ENCODE results near the gene MBP. TPM values are rescaled to one million over a fixed set of nuclear protein-coding genes. Genes with fewer than 3 reads are reported as not detected.

The MBP gene
- total RNA-seq, 2 experiments from 2014 or later, result 47.0 to 65.7 TPM

DNA sequence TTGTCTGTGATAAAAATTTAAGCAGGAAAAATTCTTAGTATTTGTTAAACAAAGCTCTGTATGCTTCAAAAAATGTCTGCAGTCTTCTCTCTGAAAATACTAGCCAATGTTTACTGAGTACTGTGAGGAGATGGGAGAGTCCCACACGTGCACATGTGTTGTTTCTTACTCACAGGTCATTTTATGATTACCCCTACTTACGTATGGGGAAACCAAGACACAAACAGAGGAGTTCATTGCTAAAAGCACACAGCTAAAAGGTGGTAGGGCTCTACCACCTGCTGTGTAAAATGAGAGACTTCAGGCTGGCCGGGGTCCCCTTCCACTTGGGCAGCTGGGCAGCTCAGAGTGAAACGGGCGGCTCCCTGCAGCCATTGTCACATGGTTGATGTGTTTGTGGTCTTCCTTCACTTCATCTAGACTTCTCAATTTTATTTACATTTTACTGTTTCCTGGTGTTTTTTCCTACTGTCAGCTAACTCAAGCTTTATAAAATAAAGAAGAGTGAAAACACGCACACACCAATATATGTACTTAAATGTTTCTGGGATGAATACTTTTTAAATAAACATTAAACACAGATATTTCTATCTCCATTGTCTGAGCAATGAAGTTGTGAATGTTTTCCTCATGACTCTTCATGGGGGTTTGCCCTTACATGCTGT, 71.2 kb downstream of the MBP start:
- H3K27ac Mint-ChIP-seq, result peak overlapping the region; percentile 98
- ATAC-seq (no peak), DNase-seq (no peak)
- H3K9me3 Mint-ChIP-seq (ENCODE audit: low read depth), result no peaks in the 10 kb centered on the region
- no peaks in the 10 kb centered on the region for H3K27me3 Mint-ChIP-seq
- H3K4me1 Mint-ChIP-seq, result peaks cover 83% of the 10 kb centered on the region
- intact Hi-C loops (cut with DNase I, micrococcal nuclease), result loop anchor here (5.0 to 10.0 kb wide), 3 partner anchors 684 to 1854 kb away; partner anchors contain the start of gene PTGR3 (in 1 of the 2)
- ChIA-PET POLR2A (interaction anchor here (0.7 kb wide), 1 partner anchor 41 kb away, joined by 3 read pairs; no protein-coding TSS in a partner anchor), CTCF (interaction anchor here (0.8 to 3.4 kb wide), 6 partner anchors 11 to 258 kb away, joined by 3 to 17 read pairs (median 6); no protein-coding TSS in a partner anchor)
- peaks cover 60% of the 10 kb centered on the region for H3K36me3 Mint-ChIP-seq (ENCODE audit: low read depth)
- no peak overlapping the region for H3K4me3 Mint-ChIP-seq

- H3K4me3 Mint-ChIP-seq, result no peak overlapping the region
- ChIA-PET POLR2A (no interaction called here), CTCF (interaction anchor here (0.6 to 3.4 kb wide), 3 partner anchors 10 to 58 kb away, joined by 3 to 17 read pairs (median 16); no protein-coding TSS in a partner anchor)
- peaks cover 47% of the 10 kb centered on the region for H3K36me3 Mint-ChIP-seq (ENCODE audit: low read depth)
- peak overlapping the region; percentile 16 for H3K27ac Mint-ChIP-seq
- intact Hi-C loops (cut with DNase I, micrococcal nuclease), result loop anchor here (5.0 to 10.0 kb wide), 3 partner anchors 683 to 1853 kb away; partner anchors contain the start of gene PTGR3 (in 1 of the 2)
- no peaks in the 10 kb centered on the region for H3K27me3 Mint-ChIP-seq
- DNase-seq (no peak), ATAC-seq (no peak)
- peaks cover 83% of the 10 kb centered on the region for H3K4me1 Mint-ChIP-seq
- H3K9me3 Mint-ChIP-seq (ENCODE audit: low read depth), result no peaks in the 10 kb centered on the region
These were observed 72.4 kb downstream of the MBP start for GRCh38 chr18:77060151-77060550.

DNA sequence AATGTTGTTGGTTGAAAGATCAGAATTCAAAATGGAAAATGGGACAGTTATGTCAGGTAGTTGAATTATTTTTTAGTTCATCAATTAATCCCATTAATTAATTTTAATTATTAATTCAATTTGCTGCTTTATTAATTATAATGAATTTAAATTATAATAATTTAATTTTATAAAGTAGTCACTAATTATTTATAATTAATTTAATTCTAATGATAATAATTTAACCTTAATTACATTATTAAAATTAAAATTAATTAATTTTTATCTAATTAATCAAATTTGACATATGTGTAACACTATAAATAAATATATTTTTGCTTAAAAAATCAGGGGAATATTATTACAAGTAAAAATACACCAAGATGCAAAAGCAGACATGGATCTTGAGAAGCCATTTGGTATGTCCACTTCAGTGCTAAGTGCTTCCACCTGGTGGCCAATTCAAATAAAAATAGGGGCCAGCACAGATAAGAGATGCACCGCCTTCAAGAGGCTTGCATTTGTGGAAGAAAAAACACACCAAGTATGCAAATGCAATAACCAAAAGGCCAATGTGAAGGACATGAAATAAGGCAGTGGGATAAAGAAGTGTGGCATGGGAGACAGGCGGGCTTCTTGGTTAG, 73.2 kb downstream of the MBP start:
- H3K27ac Mint-ChIP-seq, result peak overlapping the region; percentile 16
- H3K4me1 Mint-ChIP-seq, result peaks cover 83% of the 10 kb centered on the region
- no peaks in the 10 kb centered on the region for H3K9me3 Mint-ChIP-seq (ENCODE audit: low read depth)
- intact Hi-C loops (cut with DNase I, micrococcal nuclease), result loop anchor here in 1 of 2 experiments (5.0 kb wide), 2 partner anchors 182 to 257 kb away; no protein-coding TSS in a partner anchor
- no peaks in the 10 kb centered on the region for H3K27me3 Mint-ChIP-seq
- ATAC-seq (no peak), DNase-seq (peak; percentile 61)
- H3K36me3 Mint-ChIP-seq (ENCODE audit: low read depth), result peaks cover 41% of the 10 kb centered on the region
- no peak overlapping the region for H3K4me3 Mint-ChIP-seq
- CTCF ChIA-PET, result interaction anchor here (0.7 to 6.2 kb wide), 4 partner anchors 10 to 82 kb away, joined by 3 to 42 read pairs (median 4); no protein-coding TSS in a partner anchor
- POLR2A ChIA-PET, result no interaction called here

DNA sequence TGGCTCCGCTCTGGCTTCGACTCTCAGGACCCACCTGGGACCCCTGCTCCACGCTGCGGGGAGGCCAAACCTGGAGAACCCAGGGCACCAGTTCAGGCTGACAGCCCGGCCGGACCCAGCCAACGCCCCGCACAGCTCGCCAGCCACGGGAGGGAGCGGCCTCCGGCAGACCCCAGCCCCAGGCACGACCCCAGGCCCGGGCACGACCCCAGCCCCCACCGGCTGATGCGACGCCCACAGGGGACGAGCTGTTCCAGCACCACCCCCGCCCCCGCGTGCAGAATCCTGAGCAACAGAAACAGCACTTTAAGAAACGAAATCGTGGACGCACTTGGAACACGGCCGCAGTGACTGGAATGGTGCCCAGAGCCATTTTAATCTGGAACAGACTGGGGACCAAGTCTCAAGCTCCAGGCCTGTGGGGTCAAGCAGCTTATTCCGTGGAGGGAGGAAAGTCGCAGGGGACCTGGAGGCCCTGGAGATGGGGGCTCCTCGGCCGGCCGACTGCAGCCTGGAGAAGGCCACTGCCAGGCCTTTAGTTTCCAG, 74.2 kb downstream of the MBP start:
- POLR2A ChIA-PET, result no interaction called here
- DNase-seq (no peak), ATAC-seq (no peak)
- no peak overlapping the region for H3K4me3 Mint-ChIP-seq
- intact Hi-C loops (cut with DNase I, micrococcal nuclease), result loop anchor here in 1 of 2 experiments (5.0 kb wide), 2 partner anchors 181 to 256 kb away; no protein-coding TSS in a partner anchor
- H3K27ac Mint-ChIP-seq, result no peak overlapping the region
- H3K36me3 Mint-ChIP-seq (ENCODE audit: low read depth), result peaks cover 36% of the 10 kb centered on the region
- peaks cover 83% of the 10 kb centered on the region for H3K4me1 Mint-ChIP-seq
- CTCF ChIA-PET, result interaction anchor here (0.5 to 6.2 kb wide), 5 partner anchors 11 to 135 kb away, joined by 3 to 42 read pairs (median 3); no protein-coding TSS in a partner anchor
- no peaks in the 10 kb centered on the region for H3K27me3 Mint-ChIP-seq
- no peaks in the 10 kb centered on the region for H3K9me3 Mint-ChIP-seq (ENCODE audit: low read depth)

DNA sequence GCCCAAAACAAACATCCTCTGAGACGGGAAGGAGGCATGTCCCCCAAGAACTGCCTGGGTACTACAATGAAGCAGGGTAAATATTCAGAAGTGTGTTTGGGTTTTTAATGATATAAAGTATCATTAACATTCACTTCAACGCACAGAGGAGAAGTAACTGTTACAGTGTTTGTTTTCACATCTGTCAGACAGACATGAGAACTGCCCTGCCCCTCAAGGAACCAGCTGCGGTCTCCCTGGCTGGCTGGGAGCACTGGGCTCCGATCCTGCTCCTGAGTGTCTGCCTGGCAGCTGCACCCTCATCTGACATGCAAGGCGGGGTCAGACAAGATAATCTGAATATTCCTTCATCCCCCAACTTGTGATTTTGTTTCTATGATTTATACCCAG, 75.6 kb downstream of the MBP start:
- peaks cover 78% of the 10 kb centered on the region for H3K4me1 Mint-ChIP-seq
- intact Hi-C loops (cut with DNase I, micrococcal nuclease), result loop anchor here in 1 of 2 experiments (5.0 kb wide), 2 partner anchors 180 to 255 kb away; no protein-coding TSS in a partner anchor
- peaks cover 24% of the 10 kb centered on the region for H3K36me3 Mint-ChIP-seq (ENCODE audit: low read depth)
- ChIA-PET CTCF (interaction anchor here (0.6 to 6.2 kb wide), 8 partner anchors 12 to 135 kb away, joined by 3 to 42 read pairs (median 5); no protein-coding TSS in a partner anchor), POLR2A (no interaction called here)
- DNase-seq, result no peak
- no peaks in the 10 kb centered on the region for H3K9me3 Mint-ChIP-seq (ENCODE audit: low read depth)
- no peak for ATAC-seq
- no peak overlapping the region for H3K4me3 Mint-ChIP-seq
- H3K27me3 Mint-ChIP-seq, result no peaks in the 10 kb centered on the region
- H3K27ac Mint-ChIP-seq, result peak overlapping the region; percentile 100

DNA sequence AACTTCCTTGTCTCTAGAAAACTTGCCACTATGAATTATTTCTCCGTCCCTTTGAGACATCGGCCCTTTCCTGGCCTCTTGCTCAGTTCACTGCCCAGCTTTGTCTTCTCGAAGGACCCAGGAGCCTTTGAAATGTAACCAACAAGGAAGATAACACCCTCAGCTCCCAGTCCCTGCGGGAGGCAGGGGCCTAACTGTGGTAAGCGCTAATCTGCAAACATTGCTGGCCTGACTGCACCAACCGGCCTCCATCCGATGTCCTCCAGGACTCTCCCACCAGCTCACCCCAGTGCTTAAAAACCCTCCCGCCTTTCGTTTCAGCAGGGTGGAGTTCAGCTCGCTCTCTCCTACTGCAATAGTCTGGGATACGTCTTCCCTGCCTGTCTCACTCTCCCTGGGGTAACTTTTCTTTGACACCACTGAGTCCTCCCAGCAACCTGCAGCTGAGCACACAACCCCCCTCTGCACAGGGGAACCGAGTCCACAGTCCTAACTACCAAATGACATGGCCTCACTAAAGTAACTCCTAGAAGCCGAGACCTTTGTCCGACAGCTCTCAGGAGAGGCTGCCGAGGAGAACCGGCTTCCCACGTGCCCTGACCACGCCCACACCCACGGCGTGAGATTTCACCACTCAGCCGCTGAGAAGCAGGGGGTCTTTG, 76.1 kb downstream of the MBP start:
- Mint-ChIP-seq H3K27me3 (no peaks in the 10 kb centered on the region), H3K9me3 (ENCODE audit: low read depth) (no peaks in the 10 kb centered on the region), H3K36me3 (ENCODE audit: low read depth) (peaks cover 21% of the 10 kb centered on the region), H3K4me3 (peak overlapping the region; percentile 69), H3K27ac (peak overlapping the region; percentile 100), H3K4me1 (peaks cover 75% of the 10 kb centered on the region)
- POLR2A ChIA-PET, result interaction anchor here (0.7 kb wide), 1 partner anchor 14 kb away, joined by 3 read pairs; no protein-coding TSS in a partner anchor
- ATAC-seq, result no peak
- intact Hi-C loops (cut with DNase I, micrococcal nuclease), result loop anchor here in 1 of 2 experiments (5.0 kb wide), 2 partner anchors 179 to 254 kb away; no protein-coding TSS in a partner anchor
- no peak for DNase-seq
- CTCF ChIA-PET, result interaction anchor here (0.6 to 6.2 kb wide), 9 partner anchors 13 to 594 kb away, joined by 3 to 42 read pairs (median 6); no protein-coding TSS in a partner anchor

DNA sequence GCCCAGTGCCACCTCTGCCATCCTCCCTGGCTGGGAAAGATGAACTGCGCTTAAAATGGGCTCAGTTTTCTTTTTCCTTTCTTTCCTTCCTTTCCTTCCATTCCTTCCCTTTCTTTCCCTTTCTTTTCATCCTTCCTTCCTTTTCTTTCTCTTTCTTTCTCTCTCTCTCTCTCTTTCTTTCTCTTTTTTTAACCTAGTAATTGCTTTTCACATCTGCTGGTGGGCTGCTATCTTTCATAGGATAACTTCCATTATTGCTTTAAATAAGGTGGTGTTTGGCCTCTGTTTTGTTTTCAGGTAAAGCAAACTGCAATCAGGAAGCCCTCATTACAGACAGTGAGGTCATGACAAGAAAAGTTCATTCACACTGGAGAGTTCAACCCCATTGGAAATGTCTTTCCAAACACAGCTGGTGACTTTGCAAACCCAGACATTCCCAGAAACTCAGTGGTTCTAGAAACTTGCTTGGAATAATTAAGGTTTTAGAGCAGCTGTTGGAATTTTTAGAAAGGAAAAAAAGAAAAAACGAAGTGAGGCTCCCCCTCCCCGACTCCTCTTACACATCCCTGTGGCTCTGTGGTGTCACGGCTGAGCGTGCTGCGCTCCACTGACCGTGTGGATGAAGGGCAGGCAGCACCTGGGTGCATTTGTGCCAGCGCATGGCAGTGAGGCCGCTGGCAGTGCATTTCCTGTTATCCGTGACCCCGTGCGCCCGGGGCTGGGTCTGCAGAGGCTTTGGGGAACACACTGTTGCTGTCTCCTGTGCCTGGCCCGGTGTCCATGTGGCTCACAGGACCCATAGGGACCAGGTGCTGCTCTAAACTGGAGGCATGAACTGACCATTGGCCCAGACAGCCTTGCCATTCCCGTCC, 76.9 kb downstream of the MBP start:
- intact Hi-C loops (cut with DNase I, micrococcal nuclease), result loop anchor here (1.0 to 5.0 kb wide), 7 partner anchors 12 to 253 kb away; no protein-coding TSS in a partner anchor
- no peaks in the 10 kb centered on the region for H3K9me3 Mint-ChIP-seq (ENCODE audit: low read depth)
- peak overlapping the region; percentile 69 for H3K4me3 Mint-ChIP-seq
- DNase-seq (peak; percentile 45), ATAC-seq (no peak)
- H3K27ac Mint-ChIP-seq, result peak overlapping the region; percentile 100
- peaks cover 15% of the 10 kb centered on the region for H3K36me3 Mint-ChIP-seq (ENCODE audit: low read depth)
- H3K4me1 Mint-ChIP-seq, result peaks cover 70% of the 10 kb centered on the region
- ChIA-PET CTCF (interaction anchor here (0.7 to 6.2 kb wide), 14 partner anchors 8 to 595 kb away, joined by 3 to 42 read pairs (median 4); no protein-coding TSS in a partner anchor), POLR2A (interaction anchor here (0.5 to 3.3 kb wide), 6 partner anchors 8 to 151 kb away, joined by 3 to 20 read pairs (median 6); no protein-coding TSS in a partner anchor)
- no peaks in the 10 kb centered on the region for H3K27me3 Mint-ChIP-seq

GRCh38 chr18:77054606-77055428, 77.8 kb downstream of the MBP start:
- Mint-ChIP-seq H3K36me3 (ENCODE audit: low read depth) (peaks cover 15% of the 10 kb centered on the region), H3K4me3 (peak overlapping the region; percentile 69), H3K9me3 (ENCODE audit: low read depth) (no peaks in the 10 kb centered on the region), H3K27ac (peak overlapping the region; percentile 100), H3K4me1 (peaks cover 69% of the 10 kb centered on the region), H3K27me3 (no peaks in the 10 kb centered on the region)
- POLR2A ChIA-PET, result interaction anchor here (0.5 to 3.3 kb wide), 8 partner anchors 9 to 152 kb away, joined by 3 to 20 read pairs (median 5); no protein-coding TSS in a partner anchor
- ATAC-seq (peak; percentile 82), DNase-seq (peak; percentile 90)
- CTCF ChIA-PET, result interaction anchor here (0.6 to 6.2 kb wide), 13 partner anchors 9 to 174 kb away, joined by 3 to 42 read pairs (median 3); no protein-coding TSS in a partner anchor
- intact Hi-C loops (cut with DNase I, micrococcal nuclease), result loop anchor here (1.0 to 5.0 kb wide), 9 partner anchors 12 to 507 kb away; no protein-coding TSS in a partner anchor

GRCh38 chr18:77054288-77054605, 78.3 kb downstream of the MBP start:
- peak; percentile 65 for DNase-seq
- Mint-ChIP-seq H3K9me3 (ENCODE audit: low read depth) (no peaks in the 10 kb centered on the region), H3K36me3 (ENCODE audit: low read depth) (peaks cover 13% of the 10 kb centered on the region), H3K27ac (peak overlapping the region; percentile 100), H3K4me1 (peaks cover 68% of the 10 kb centered on the region), H3K4me3 (peak overlapping the region; percentile 69), H3K27me3 (no peaks in the 10 kb centered on the region)
- CTCF ChIA-PET, result interaction anchor here (0.6 to 6.2 kb wide), 8 partner anchors 11 to 70 kb away, joined by 3 to 42 read pairs (median 5); no protein-coding TSS in a partner anchor
- ATAC-seq, result peak; percentile 42
- POLR2A ChIA-PET, result interaction anchor here (0.6 to 3.3 kb wide), 6 partner anchors 9 to 48 kb away, joined by 3 to 20 read pairs (median 5); no protein-coding TSS in a partner anchor
- intact Hi-C loops (cut with DNase I, micrococcal nuclease), result loop anchor here (2.0 to 5.0 kb wide), 4 partner anchors 15 to 508 kb away; no protein-coding TSS in a partner anchor

Measured in activated CD4-positive, alpha-beta T cell treated with anti-CD3 and anti-CD28 coated beads for 36 hours (primary cell).